H9 (cell line): ENCODE measurements around the gene ZNF688. TPM values are rescaled to one million over a fixed set of nuclear protein-coding genes. Genes with fewer than 3 reads are reported as not detected.

Source experiments
- DNase-seq: peaks from one replicate; pipeline ENCODE4 v3.0.0-alpha.2; 2017
- H2AFZ ChIP-seq: one replicate; pipeline ENCODE4 v1.6.1; 2013; ENCODE audit warnings: mild to moderate bottlenecking, low read length, control low read depth, moderate library complexity
- H2AK5ac ChIP-seq: 2 replicates; pipeline ENCODE4 v1.6.1; 2013; ENCODE audit warnings: low read length, control low read depth, mixed read lengths; ENCODE audit not compliant: insufficient read length
- H2BK120ac ChIP-seq: one replicate; pipeline ENCODE4 v1.6.1; 2013; ENCODE audit warnings: low read depth, mild to moderate bottlenecking, low read length, control low read depth, inconsistent platforms; ENCODE audit not compliant: poor library complexity, severe bottlenecking
- H2BK12ac ChIP-seq: 2 replicates; pipeline ENCODE4 v1.6.1; 2013; ENCODE audit warnings: low read length, control low read depth, mixed read lengths, low read depth; ENCODE audit not compliant: insufficient read length
- H2BK15ac ChIP-seq: 2 replicates; pipeline ENCODE4 v1.6.1; 2013; ENCODE audit warnings: low read depth, low read length, control low read depth
- H2BK20ac ChIP-seq: one replicate; pipeline ENCODE4 v1.6.1; 2013; ENCODE audit warnings: low read depth, mild to moderate bottlenecking, low read length, control low read depth, inconsistent platforms; ENCODE audit not compliant: poor library complexity, severe bottlenecking
- H2BK5ac ChIP-seq: 2 replicates; pipeline ENCODE4 v1.6.1; 2013; ENCODE audit warnings: low read length, control low read depth, mixed read lengths; ENCODE audit not compliant: insufficient read length
- H3K14ac ChIP-seq: 2 replicates; pipeline ENCODE4 v1.6.1; 2013; ENCODE audit warnings: low read length, control low read depth; ENCODE audit not compliant: insufficient read depth
- H3K18ac ChIP-seq: 2 replicates; pipeline ENCODE4 v1.6.1; 2013; ENCODE audit warnings: low read depth, mild to moderate bottlenecking, mixed read lengths, low read length, control low read depth; ENCODE audit not compliant: insufficient read length
- H3K23ac ChIP-seq: 2 replicates; pipeline ENCODE4 v1.6.1; 2013; ENCODE audit warnings: low read length, control low read depth, mixed read lengths, low read depth; ENCODE audit not compliant: insufficient read length
- H3K23me2 ChIP-seq: 2 replicates; pipeline ENCODE4 v1.6.1; 2013; ENCODE audit warnings: low read depth, mild to moderate bottlenecking, mixed read lengths, low read length, control low read depth; ENCODE audit not compliant: insufficient read length, poor library complexity, severe bottlenecking
- H3K27ac ChIP-seq: 2 replicates; pipeline ENCODE4 v1.5.1; 2013; ENCODE audit warnings: low read length, control low read depth, mixed read lengths, low read depth; ENCODE audit not compliant: insufficient read length
- H3K27me3 ChIP-seq: 2 replicates; pipeline ENCODE4 v1.6.1; 2013; ENCODE audit warnings: low read length, control low read depth, inconsistent platforms; ENCODE audit not compliant: insufficient read depth
- H3K4ac ChIP-seq: 2 replicates; pipeline ENCODE4 v1.6.1; 2013; ENCODE audit warnings: low read depth, mild to moderate bottlenecking, control low read depth, inconsistent platforms, low read length, moderate library complexity
- H3K4me1 ChIP-seq: 2 replicates; pipeline ENCODE4 v1.6.1; 2013; ENCODE audit warnings: low read length, control low read depth, inconsistent platforms; ENCODE audit not compliant: insufficient read depth
- H3K4me2 ChIP-seq: 2 replicates; pipeline ENCODE4 v1.6.1; 2013; ENCODE audit warnings: low read length, control low read depth, mixed read lengths; ENCODE audit not compliant: insufficient read length, insufficient read depth
- H3K56ac ChIP-seq: 2 replicates; pipeline ENCODE4 v1.6.1; 2013; ENCODE audit warnings: low read depth, mild to moderate bottlenecking, mixed read lengths, low read length, control low read depth; ENCODE audit not compliant: insufficient read length
- H3K79me1 ChIP-seq: 2 replicates; pipeline ENCODE4 v1.6.1; 2013; ENCODE audit warnings: low read depth, mild to moderate bottlenecking, moderate library complexity, low read length, control low read depth, inconsistent platforms; ENCODE audit not compliant: insufficient read depth, poor library complexity, severe bottlenecking
- H3K79me2 ChIP-seq: 2 replicates; pipeline ENCODE4 v1.6.1; 2013; ENCODE audit warnings: low read length, control low read depth, inconsistent platforms; ENCODE audit not compliant: insufficient read depth
- H3K9ac ChIP-seq: 2 replicates; pipeline ENCODE4 v1.6.1; 2013; ENCODE audit warnings: low read length, control low read depth, mixed read lengths; ENCODE audit not compliant: insufficient read length; ENCODE audit errors: extremely low read depth
- H3K9me3 ChIP-seq: one replicate; pipeline ENCODE4 v1.6.1; 2013; ENCODE audit warnings: low read depth, low read length, inconsistent platforms; ENCODE audit not compliant: control insufficient read depth
- H3T11ph ChIP-seq: one replicate; pipeline ENCODE4 v1.6.1; 2013; ENCODE audit warnings: mild to moderate bottlenecking, low read length, control low read depth, inconsistent platforms
- H4K20me1 ChIP-seq: one replicate; pipeline ENCODE4 v1.6.1; 2013; ENCODE audit not compliant: control insufficient read depth, insufficient read length, insufficient read depth
- H4K5ac ChIP-seq: 2 replicates; pipeline ENCODE4 v1.6.1; 2013; ENCODE audit warnings: low read depth, mild to moderate bottlenecking, mixed read lengths, low read length, control low read depth; ENCODE audit not compliant: insufficient read length
- H4K8ac ChIP-seq: replicated peaks from 2 replicates; pipeline ENCODE4 v1.6.1; 2013; ENCODE audit warnings: low read length, control low read depth, mixed read lengths, low read depth; ENCODE audit not compliant: insufficient read length
- H4K91ac ChIP-seq: 2 replicates; pipeline ENCODE4 v1.6.1; 2013; ENCODE audit warnings: low read depth, mild to moderate bottlenecking, moderate library complexity, mixed read lengths, low read length, control low read depth; ENCODE audit not compliant: insufficient read length
- H3K27ac Mint-ChIP-seq, 3 experiments: 2 replicates in 2 of 3; 3 replicates in 1 of 3; pipeline ENCODE4 v1.8.0; 2020 to 2021; ENCODE audit warnings: mixed read lengths in 3 of 3, mild to moderate bottlenecking in 1 of 3, moderate library complexity in 1 of 3
- H3K27me3 Mint-ChIP-seq: 2 replicates; pipeline ENCODE4 v1.8.0; 2021; ENCODE audit warnings: low read depth, mild to moderate bottlenecking, moderate library complexity, mixed read lengths
- H3K36me3 Mint-ChIP-seq, 3 experiments: 2 replicates in 2 of 3; 3 replicates in 1 of 3; pipeline ENCODE4 v1.8.0; 2020 to 2021; ENCODE audit warnings: low read depth in 3 of 3, mixed read lengths in 3 of 3; ENCODE audit not compliant: insufficient read depth in 1 of 3
- H3K4me1 Mint-ChIP-seq, 2 experiments: 2 replicates each; pipeline ENCODE4 v1.8.0; 2020; ENCODE audit warnings: mixed read lengths in 2 of 2
- H3K4me3 Mint-ChIP-seq, 2 experiments: 2 replicates in 1 of 2; 3 replicates in 1 of 2; pipeline ENCODE4 v1.8.0; 2020 to 2021; ENCODE audit warnings: mild to moderate bottlenecking in 2 of 2, mixed read lengths in 2 of 2, moderate library complexity in 1 of 2
- H3K9me3 Mint-ChIP-seq, 2 experiments: 2 replicates in 1 of 2; 3 replicates in 1 of 2; pipeline ENCODE4 v1.8.0; 2020; ENCODE audit warnings: mild to moderate bottlenecking in 2 of 2, mixed read lengths in 2 of 2, moderate library complexity in 1 of 2
- whole genome bisulfite sequencing: extraction: QIAGEN DNeasy Blood & Tissue Kit; methylation state at CpG from one replicate; pipeline ENCODE4 v1.1.7; 2013; ENCODE audit warnings: missing lambda C conversion rate, low lambda C conversion rate, mixed read lengths; ENCODE audit not compliant: insufficient read length; ENCODE audit errors: extremely low coverage; 5-methylcytosine and 5-hydroxymethylcytosine counted together
- total RNA-seq: library from RNA; stranded (reverse); gene quantifications from 2 replicates; pipeline ENCODE4 v1.2.1, GENCODE V29; 2021
- TF ChIP-seq, protein P1 (sequence below): fragments of 200-600 bp; sonication (generic); conservative IDR thresholded peaks from 3 replicates; pipeline ENCODE4 v1.8.0; 2021; ENCODE audit warnings: antibody characterized with exemption, mild to moderate bottlenecking

ZNF688 gene
- total RNA-seq, 1 experiment from 2014 or later, result 4.5 TPM

DNA sequence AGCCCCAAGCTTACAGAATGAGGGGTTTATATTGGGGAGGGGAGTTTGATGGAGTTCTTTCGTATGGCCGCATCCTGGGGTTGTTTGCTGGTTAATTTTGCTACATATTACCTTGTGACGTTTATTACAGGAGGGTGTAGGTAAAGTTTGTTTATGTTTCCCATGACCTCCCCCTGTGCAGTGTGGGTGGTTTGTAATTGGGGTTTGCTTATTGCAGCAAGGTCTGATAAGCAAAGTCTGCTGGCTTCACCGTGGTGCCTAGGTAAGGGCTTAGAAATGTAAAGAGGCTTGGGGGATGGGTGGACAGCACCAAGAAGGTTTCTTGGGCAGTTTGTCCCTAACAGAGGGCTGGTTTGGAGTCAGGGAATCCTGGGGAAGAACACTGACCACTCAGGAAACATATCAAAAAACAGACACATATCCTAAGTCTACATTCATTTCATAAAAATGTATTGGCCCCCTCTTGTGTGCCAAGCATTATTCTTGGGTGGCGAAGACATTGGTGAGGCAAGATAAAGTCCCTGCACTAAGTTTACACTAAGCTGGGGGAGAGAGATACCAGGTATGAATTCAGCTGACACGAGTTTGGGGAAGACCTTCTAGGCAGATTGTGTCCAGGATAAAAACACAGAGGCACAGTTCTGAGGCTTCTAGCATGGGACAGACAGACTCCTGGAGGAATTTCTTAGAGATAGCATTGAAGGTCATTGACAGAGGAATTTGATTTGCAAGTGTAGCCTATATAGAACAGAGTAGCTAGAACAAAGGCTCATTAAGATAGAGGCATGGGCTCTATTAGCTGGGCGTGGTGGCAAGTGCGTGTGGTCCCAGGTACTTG, 22.9 kb downstream of the ZNF688 start:
- Histone ChIP-seq H2AFZ (no peak overlapping the region), H2BK5ac (no peak overlapping the region), H3K79me1 (no peaks in the 10 kb centered on the region), H3K27ac (no peak overlapping the region), H3K4me1 (peaks cover 3% of the 10 kb centered on the region; the same call in 1 of the 2 replicates), H3K9ac (no peak overlapping the region), H2BK20ac (no peak overlapping the region), H4K8ac (no peak overlapping the region), H3K4me2 (no peak overlapping the region), H4K20me1 (no peaks in the 10 kb centered on the region), H3K14ac (no peak overlapping the region), H3K27me3 (no peaks in the 10 kb centered on the region), H2BK15ac (no peak overlapping the region), H2BK120ac (no peak overlapping the region), H3K9me3 (no peaks in the 10 kb centered on the region), H3K79me2 (no peaks in the 10 kb centered on the region), H2AK5ac (no peak overlapping the region), H3K23me2 (no peaks in the 10 kb centered on the region), H4K91ac (no peak overlapping the region), H2BK12ac (no peak overlapping the region), H3T11ph (no peak overlapping the region), H4K5ac (no peak overlapping the region), H3K23ac (no peak overlapping the region), H3K18ac (no peak overlapping the region), H3K4ac (no peak overlapping the region), H3K56ac (no peak overlapping the region)
- TF ChIP-seq, protein P1, sequence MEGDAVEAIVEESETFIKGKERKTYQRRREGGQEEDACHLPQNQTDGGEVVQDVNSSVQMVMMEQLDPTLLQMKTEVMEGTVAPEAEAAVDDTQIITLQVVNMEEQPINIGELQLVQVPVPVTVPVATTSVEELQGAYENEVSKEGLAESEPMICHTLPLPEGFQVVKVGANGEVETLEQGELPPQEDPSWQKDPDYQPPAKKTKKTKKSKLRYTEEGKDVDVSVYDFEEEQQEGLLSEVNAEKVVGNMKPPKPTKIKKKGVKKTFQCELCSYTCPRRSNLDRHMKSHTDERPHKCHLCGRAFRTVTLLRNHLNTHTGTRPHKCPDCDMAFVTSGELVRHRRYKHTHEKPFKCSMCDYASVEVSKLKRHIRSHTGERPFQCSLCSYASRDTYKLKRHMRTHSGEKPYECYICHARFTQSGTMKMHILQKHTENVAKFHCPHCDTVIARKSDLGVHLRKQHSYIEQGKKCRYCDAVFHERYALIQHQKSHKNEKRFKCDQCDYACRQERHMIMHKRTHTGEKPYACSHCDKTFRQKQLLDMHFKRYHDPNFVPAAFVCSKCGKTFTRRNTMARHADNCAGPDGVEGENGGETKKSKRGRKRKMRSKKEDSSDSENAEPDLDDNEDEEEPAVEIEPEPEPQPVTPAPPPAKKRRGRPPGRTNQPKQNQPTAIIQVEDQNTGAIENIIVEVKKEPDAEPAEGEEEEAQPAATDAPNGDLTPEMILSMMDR, result no peak
- Mint-ChIP-seq H3K4me1 (peaks cover 25 to 33% of the 10 kb centered on the region in 2 experiments), H3K27ac (peak overlapping the region in 2 of 3 experiments; percentile 45 to 58; a peak in 4 of 7 replicates), H3K36me3 (peaks cover 2 to 19% (median 14%) of the 10 kb centered on the region in 3 experiments), H3K27me3 (peaks cover 4% of the 10 kb centered on the region; the same call in 1 of the 2 replicates), H3K4me3 (no peak overlapping the region; a peak in 1 of 5 replicates), H3K9me3 (peaks cover 0 to 10% of the 10 kb centered on the region in 2 experiments; a peak in 1 of 5 replicates)
- no CpG with 5 or more reads among the region's 8 CpGs for WGBS
- DNase-seq, result no peak
